ENCODE results near the gene AIFM2. TPM values are rescaled to one million over a fixed set of nuclear protein-coding genes. Genes with fewer than 3 reads are reported as not detected.
"Not testable (repeated sequence)": the region's sequence is repeated elsewhere in the genome, so short reads cannot be mapped to it uniquely, and the experiment has no call there.

Gene AIFM2
- 10 to 100 TPM; 17.1 to 17.9 TPM for total RNA-seq

DNA sequence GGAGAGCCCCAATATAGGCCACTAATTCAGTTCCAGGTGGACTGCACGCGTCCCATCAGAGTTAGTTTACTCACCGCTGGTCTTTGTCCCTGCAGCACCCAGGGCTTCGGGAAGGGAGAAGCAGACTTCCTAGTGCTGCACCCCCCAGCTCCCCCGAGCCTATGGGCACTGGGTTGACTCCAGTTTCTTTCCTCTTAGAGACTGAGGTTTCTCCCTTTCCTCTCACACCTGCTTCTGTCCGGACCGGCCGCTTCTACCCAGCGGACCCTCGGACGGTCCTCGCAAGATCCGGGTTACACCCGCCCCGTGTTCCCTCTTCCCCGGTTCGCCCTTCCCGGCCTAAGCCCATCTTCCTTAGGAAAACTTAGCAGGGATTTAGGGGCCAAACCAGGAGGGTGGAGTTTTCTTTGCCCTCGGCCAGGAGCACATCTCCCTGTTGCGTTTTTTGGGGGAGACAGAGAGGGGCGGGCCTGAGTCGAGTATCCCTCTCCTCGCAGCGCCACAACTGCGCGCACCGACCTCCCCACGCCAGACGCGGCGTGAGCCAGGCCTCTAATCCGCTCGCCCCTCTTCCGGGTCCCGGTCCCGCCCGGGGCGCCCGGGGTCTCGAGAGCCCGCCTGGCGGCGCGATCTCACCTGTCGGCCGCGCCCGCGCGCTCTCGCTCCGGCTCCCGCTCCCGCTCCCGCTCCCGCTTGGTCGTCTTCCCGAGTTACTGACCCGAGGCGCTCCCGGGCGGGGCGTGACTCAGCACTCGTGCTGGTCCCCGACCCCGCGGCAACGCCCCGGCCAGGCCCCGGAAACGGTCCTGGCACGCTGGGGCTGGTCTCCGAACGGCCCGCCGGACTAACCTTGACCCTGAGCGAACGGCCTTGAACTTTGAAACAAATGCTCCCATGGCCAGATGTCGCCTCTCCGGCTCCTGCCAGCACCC, at the start of gene AIFM2:
AIFM2 (minus strand) TSS at position 728 of the 932 bp plus-strand sequence. CDS start 8,741 bp downstream, outside the sequence.
- DNase-seq (ENCODE audit: low spot score), result no peak
- TF ChIP-seq, protein P1, sequence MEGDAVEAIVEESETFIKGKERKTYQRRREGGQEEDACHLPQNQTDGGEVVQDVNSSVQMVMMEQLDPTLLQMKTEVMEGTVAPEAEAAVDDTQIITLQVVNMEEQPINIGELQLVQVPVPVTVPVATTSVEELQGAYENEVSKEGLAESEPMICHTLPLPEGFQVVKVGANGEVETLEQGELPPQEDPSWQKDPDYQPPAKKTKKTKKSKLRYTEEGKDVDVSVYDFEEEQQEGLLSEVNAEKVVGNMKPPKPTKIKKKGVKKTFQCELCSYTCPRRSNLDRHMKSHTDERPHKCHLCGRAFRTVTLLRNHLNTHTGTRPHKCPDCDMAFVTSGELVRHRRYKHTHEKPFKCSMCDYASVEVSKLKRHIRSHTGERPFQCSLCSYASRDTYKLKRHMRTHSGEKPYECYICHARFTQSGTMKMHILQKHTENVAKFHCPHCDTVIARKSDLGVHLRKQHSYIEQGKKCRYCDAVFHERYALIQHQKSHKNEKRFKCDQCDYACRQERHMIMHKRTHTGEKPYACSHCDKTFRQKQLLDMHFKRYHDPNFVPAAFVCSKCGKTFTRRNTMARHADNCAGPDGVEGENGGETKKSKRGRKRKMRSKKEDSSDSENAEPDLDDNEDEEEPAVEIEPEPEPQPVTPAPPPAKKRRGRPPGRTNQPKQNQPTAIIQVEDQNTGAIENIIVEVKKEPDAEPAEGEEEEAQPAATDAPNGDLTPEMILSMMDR (IDR thresholded peaks at IDR 0.05), result peak; percentile 14
- peak within 1 kb of the TSS; percentile 69 to 82 for H3K27ac ChIP-seq

DNA sequence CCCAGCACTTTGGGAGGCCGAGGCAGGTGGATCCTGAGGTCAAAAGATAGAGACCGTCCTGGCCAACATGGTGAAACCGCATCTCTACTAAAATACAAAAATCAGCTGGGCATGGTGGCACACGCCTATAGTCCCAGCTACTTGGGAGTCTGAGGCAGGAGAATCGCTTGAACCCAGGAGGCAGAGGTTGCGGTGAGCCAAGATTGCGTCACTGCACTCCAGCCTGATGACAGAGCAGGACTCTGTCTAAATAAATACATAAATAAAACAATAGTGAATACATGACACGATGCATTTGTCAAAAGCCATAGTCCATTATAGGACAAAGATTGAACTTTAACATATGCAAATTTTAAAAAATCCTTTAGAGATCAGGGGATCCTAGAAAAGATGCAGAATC, 46.6 kb upstream of the AIFM2 start:
- H3K27ac ChIP-seq; ATAC-seq (ENCODE audit: insufficient number of reproducible peaks, low FRiP score, low read depth); H3K4me3 ChIP-seq; H3K4me1 ChIP-seq (ENCODE audit: control insufficient read depth in 1 of 2, low read depth in 2 of 2); H3K36me3 ChIP-seq; DNase-seq (ENCODE audit: low spot score); H3K27me3 ChIP-seq (replicated peaks; ENCODE audit: insufficient read depth); H3K9me3 ChIP-seq: not testable (repeated sequence)

More for the DNA sequence above, at the start of gene AIFM2:
- Histone ChIP-seq H3K9me3 (no peaks in the 10 kb centered on the region), H3K27me3 (replicated peaks; ENCODE audit: insufficient read depth) (no peaks in the 10 kb centered on the region), H3K4me1 (ENCODE audit: control insufficient read depth in 1 of 2, low read depth in 2 of 2) (peaks cover 13 to 19% of the 10 kb centered on the region in 2 donors), H3K36me3 (no peaks in the 10 kb centered on the region), H3K4me3 (peak within 1 kb of the TSS; percentile 90)
- peak; percentile 48 for ATAC-seq (ENCODE audit: insufficient number of reproducible peaks, low FRiP score, low read depth)

DNA sequence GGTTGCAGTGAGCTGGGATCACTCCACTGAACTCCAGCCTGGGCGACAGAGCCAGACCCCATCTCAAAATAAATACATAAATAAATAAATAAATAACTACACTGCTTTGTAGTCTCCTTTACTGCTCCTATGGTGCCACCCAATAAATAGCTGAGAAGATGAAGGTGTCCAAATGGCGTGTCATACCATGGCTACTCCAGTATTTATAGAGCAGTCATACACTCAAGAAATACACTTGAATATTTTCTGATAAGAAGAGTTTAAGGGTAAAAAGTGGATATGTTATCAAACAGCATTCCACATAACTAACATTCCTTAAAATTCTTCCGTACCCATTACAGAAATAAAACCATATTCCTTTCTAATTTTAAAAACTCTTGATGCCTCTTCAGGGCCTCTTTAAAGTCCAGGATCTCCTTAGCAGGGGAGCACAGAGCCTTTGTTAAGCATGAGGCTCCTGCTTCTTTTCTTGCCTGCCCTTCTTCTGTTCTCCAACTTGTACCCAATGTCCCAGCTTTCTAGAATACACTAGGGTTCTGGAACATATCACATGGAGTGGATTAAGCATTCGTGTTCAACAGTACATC, 45.6 kb upstream of the AIFM2 start:
- no peaks in the 10 kb centered on the region for H3K9me3 ChIP-seq
- TF ChIP-seq, protein P1 (IDR thresholded peaks at IDR 0.05), result no peak
- H3K4me3 ChIP-seq, result no peak overlapping the region
- H3K36me3 ChIP-seq, result no peaks in the 10 kb centered on the region
- DNase-seq (ENCODE audit: low spot score), result no peak
- peaks cover 0 to 3% of the 10 kb centered on the region in 2 donors for H3K4me1 ChIP-seq (ENCODE audit: control insufficient read depth in 1 of 2, low read depth in 2 of 2)
- H3K27ac ChIP-seq, result no peak overlapping the region
- ATAC-seq (ENCODE audit: insufficient number of reproducible peaks, low FRiP score, low read depth), result no peak
- H3K27me3 ChIP-seq (replicated peaks; ENCODE audit: insufficient read depth), result no peaks in the 10 kb centered on the region

DNA sequence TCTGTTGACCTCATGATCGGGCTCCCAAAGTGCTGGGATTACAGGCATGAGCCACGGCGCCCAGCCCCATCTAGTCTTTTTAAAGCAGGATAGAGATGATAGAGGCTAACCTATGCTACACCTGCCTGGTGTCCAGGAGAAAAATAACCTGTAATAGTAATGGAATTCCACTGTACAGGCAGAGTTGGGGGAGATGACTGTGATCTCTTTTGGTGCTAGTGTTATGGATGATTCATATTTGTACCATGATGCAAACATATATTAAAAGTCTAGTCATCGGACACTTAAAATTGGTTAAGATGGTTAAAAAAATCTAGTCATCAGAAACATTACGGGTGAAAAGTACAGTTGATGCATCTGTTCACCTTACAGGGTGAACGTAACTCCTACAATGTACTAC, 43.8 kb upstream of the AIFM2 start:
- H3K27me3 ChIP-seq (replicated peaks; ENCODE audit: insufficient read depth), result no peaks in the 10 kb centered on the region
- ATAC-seq (ENCODE audit: insufficient number of reproducible peaks, low FRiP score, low read depth), result no peak
- no peak for DNase-seq (ENCODE audit: low spot score)
- TF ChIP-seq, protein P1 (IDR thresholded peaks at IDR 0.05), result no peak
- no peaks in the 10 kb centered on the region for H3K36me3 ChIP-seq
- H3K4me3 ChIP-seq, result no peak overlapping the region
- H3K4me1 ChIP-seq (ENCODE audit: control insufficient read depth in 1 of 2, low read depth in 2 of 2), result peaks cover 0 to 3% of the 10 kb centered on the region in 2 donors
- H3K9me3 ChIP-seq, result no peaks in the 10 kb centered on the region
- H3K27ac ChIP-seq, result no peak overlapping the region

DNA sequence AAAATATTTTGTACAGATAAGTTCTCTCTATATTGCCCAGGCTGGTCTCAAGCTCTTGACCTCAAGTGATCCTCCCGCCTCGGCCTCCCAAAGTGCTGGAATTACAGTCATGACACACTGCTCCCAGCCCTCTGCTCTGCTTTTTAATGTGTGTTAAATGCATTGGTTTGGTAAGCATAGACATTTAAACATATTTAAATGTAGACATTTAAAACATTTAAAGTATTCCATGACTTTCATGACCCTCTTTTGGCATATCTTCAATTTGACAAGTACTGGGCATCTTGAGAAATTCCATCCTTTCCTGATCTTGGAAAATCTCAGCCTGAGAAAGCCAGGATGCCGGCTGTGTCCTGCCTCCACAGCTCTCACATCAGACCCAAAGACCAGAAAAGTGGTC, 42.9 kb upstream of the AIFM2 start:
- H3K27me3 ChIP-seq (replicated peaks; ENCODE audit: insufficient read depth), result no peaks in the 10 kb centered on the region
- H3K4me3 ChIP-seq, result no peak overlapping the region
- H3K36me3 ChIP-seq, result no peaks in the 10 kb centered on the region
- ATAC-seq (ENCODE audit: insufficient number of reproducible peaks, low FRiP score, low read depth) (no peak), DNase-seq (ENCODE audit: low spot score) (no peak)
- H3K27ac ChIP-seq, result no peak overlapping the region
- TF ChIP-seq, protein P1 (IDR thresholded peaks at IDR 0.05), result no peak
- H3K4me1 ChIP-seq (ENCODE audit: control insufficient read depth in 1 of 2, low read depth in 2 of 2), result peaks cover 0 to 3% of the 10 kb centered on the region in 2 donors
- no peaks in the 10 kb centered on the region for H3K9me3 ChIP-seq
